ENCODE data around the gene SP110.

- TF ChIP-seq CTCF (IDR thresholded peaks at IDR 0.05; ENCODE audit: borderline replicate concordance, extremely low read depth, low read length, poor library complexity, severe bottlenecking) = no peak
- no peak for TF ChIP-seq EZH2 (IDR thresholded peaks at IDR 0.05; ENCODE audit: borderline replicate concordance, low read depth, low read length, severe bottlenecking)
Observed at GRCh38 chr2:230124757-230125431, 94.9 kb downstream of the SP110 start.
